Natural killer cell (primary cell): ENCODE data around the gene TMEM98. TPM values are rescaled to one million over a fixed set of nuclear protein-coding genes. Genes with fewer than 3 reads are reported as not detected.

Experiments used
- ATAC-seq, 3 donors: fragments of 150-1000 bp in 2 of 3; fragments of 200-7000 bp in 1 of 3; cut with Tn5 transposase; 1 replicate in 1 of 3; 2 replicates in 2 of 3; pipeline ENCODE4 v1.10.0; 2021; ENCODE audit warnings: mild to moderate bottlenecking in 2 of 3, moderate library complexity in 2 of 3
- DNase-seq, 2 donors: peaks; one replicate each; pipeline versions ENCODE4 v3.0.0 to v3.0.0-alpha.2; 2013 to 2021; ENCODE audit warnings: mixed read lengths in 1 of 2
- H3K27ac ChIP-seq: one replicate; pipeline ENCODE4 v1.5.1; 2013; ENCODE audit warnings: mild to moderate bottlenecking, low read length
- H3K27me3 ChIP-seq: one replicate; pipeline ENCODE4 v1.6.1; 2013; ENCODE audit warnings: low read length; ENCODE audit not compliant: control insufficient read depth, insufficient read depth
- H3K36me3 ChIP-seq: one replicate; pipeline ENCODE4 v1.6.1; 2013; ENCODE audit warnings: low read length; ENCODE audit not compliant: control insufficient read depth, insufficient read depth
- H3K4me1 ChIP-seq: one replicate; pipeline ENCODE4 v1.6.1; 2013; ENCODE audit warnings: low read length; ENCODE audit not compliant: control insufficient read depth, insufficient read depth
- H3K4me3 ChIP-seq: one replicate; pipeline ENCODE4 v1.5.1; 2013; ENCODE audit warnings: low read length
- H3K9me3 ChIP-seq: one replicate; pipeline ENCODE4 v1.6.1; 2013; ENCODE audit warnings: low read length; ENCODE audit not compliant: control insufficient read depth, insufficient read depth
- H3K27ac Mint-ChIP-seq, 2 donors: one replicate each; pipeline ENCODE4 v1.8.0; 2022; ENCODE audit warnings: mild to moderate bottlenecking in 2 of 2, mixed read lengths in 2 of 2, moderate library complexity in 1 of 2
- H3K27me3 Mint-ChIP-seq, 2 donors: one replicate each; pipeline ENCODE4 v1.8.0; 2022; ENCODE audit warnings: low read depth in 2 of 2, mixed read lengths in 2 of 2
- H3K36me3 Mint-ChIP-seq: one replicate; pipeline ENCODE4 v1.8.0; 2022; ENCODE audit warnings: mixed read lengths
- H3K4me1 Mint-ChIP-seq, 2 donors: one replicate each; pipeline ENCODE4 v1.8.0; 2022; ENCODE audit warnings: mixed read lengths in 2 of 2
- H3K4me3 Mint-ChIP-seq: one replicate; pipeline ENCODE4 v1.8.0; 2022; ENCODE audit warnings: mild to moderate bottlenecking, moderate library complexity, mixed read lengths
- H3K9me3 Mint-ChIP-seq, 2 donors: one replicate each; pipeline ENCODE4 v1.8.0; 2022; ENCODE audit warnings: mixed read lengths in 2 of 2
- CTCF ChIP-seq: fragments of 200-600 bp; IDR thresholded peaks from one replicate; pipeline ENCODE4 v1.8.0; 2022; ENCODE audit warnings: antibody characterized with exemption
- WGBS: methylation state at CpG from one replicate; pipeline ENCODE4 v1.1.7; 2013; ENCODE audit warnings: missing lambda C conversion rate; ENCODE audit not compliant: insufficient coverage; 5-methylcytosine and 5-hydroxymethylcytosine counted together
- intact Hi-C: fragments of 100-400 bp; cut with micrococcal nuclease; formaldehyde crosslinking; loops from one replicate; pipeline ENCODE4 v1.14.2; 2022
- total RNA-seq, 4 donors: library from RNA; stranded (reverse); fragments of 120-200 nt in 1 of 4; gene quantifications; one replicate each; pipeline versions ENCODE4 v1.2.3 to v1.2.4, GENCODE V29; 2013 to 2022

Gene TMEM98
- total RNA-seq, 3 donors from 2014 or later (not counting 1 experiment from before 2014, with no cell fraction given), result not detected

- Histone ChIP-seq H3K9me3 (peaks cover 3% of the 10 kb centered on the region), H3K36me3 (no peaks in the 10 kb centered on the region), H3K27ac (no peak overlapping the region), H3K4me3 (no peak overlapping the region), H3K27me3 (no peaks in the 10 kb centered on the region), H3K4me1 (no peaks in the 10 kb centered on the region)
- 54% methylated on average over 3 of the region's 3 CpGs for WGBS
- Mint-ChIP-seq H3K4me1 (no peaks in the 10 kb centered on the region), H3K36me3 (peaks cover 8% of the 10 kb centered on the region), H3K27ac (no peak overlapping the region), H3K9me3 (peaks cover 4 to 6% of the 10 kb centered on the region in 2 donors), H3K4me3 (no peak overlapping the region), H3K27me3 (peaks cover 3 to 14% of the 10 kb centered on the region in 2 donors)
- intact Hi-C loops, result loop anchor here (10.0 kb wide), 1 partner anchor 56 kb away; no protein-coding TSS in a partner anchor
- TF ChIP-seq CTCF, result no peak
- no peak for ATAC-seq
- DNase-seq, result no peak
Observed at GRCh38 chr17:32988481-32989101, 60.6 kb downstream of the TMEM98 start.

- Mint-ChIP-seq H3K27me3 (peaks cover 0 to 3% of the 10 kb centered on the region in 2 donors), H3K36me3 (peaks cover 8% of the 10 kb centered on the region), H3K4me3 (no peak overlapping the region), H3K4me1 (no peaks in the 10 kb centered on the region), H3K27ac (no peak overlapping the region), H3K9me3 (peaks cover 4 to 6% of the 10 kb centered on the region in 2 donors)
- H3K9me3 ChIP-seq, result peaks cover 3% of the 10 kb centered on the region
- DNase-seq, result no peak
- 81% methylated on average over 13 of the region's 13 CpGs for WGBS
- H3K4me1 ChIP-seq, result no peaks in the 10 kb centered on the region
- H3K4me3 ChIP-seq, result no peak overlapping the region
- no peaks in the 10 kb centered on the region for H3K36me3 ChIP-seq
- intact Hi-C loops, result no loop called here
- TF ChIP-seq CTCF, result no peak
- no peaks in the 10 kb centered on the region for H3K27me3 ChIP-seq
- no peak for ATAC-seq
- H3K27ac ChIP-seq, result no peak overlapping the region
Observed at GRCh38 chr17:32992321-32993033, 64.5 kb downstream of the TMEM98 start.

- Histone ChIP-seq H3K27ac (no peak overlapping the region), H3K36me3 (no peaks in the 10 kb centered on the region), H3K4me3 (no peak overlapping the region), H3K4me1 (peaks cover 6% of the 10 kb centered on the region), H3K9me3 (no peaks in the 10 kb centered on the region), H3K27me3 (no peaks in the 10 kb centered on the region)
- no peak for DNase-seq
- ATAC-seq, result no peak
- Mint-ChIP-seq H3K27me3 (peaks cover 4 to 8% of the 10 kb centered on the region in 2 donors), H3K4me1 (peaks cover 5% of the 10 kb centered on the region in 2 donors), H3K27ac (no peak overlapping the region), H3K9me3 (peaks cover 0 to 2% of the 10 kb centered on the region in 2 donors), H3K36me3 (no peaks in the 10 kb centered on the region), H3K4me3 (no peak overlapping the region)
- no peak for TF ChIP-seq CTCF
- 30% methylated on average over 7 of the region's 9 CpGs for WGBS
- intact Hi-C loops, result no loop called here
Observed at GRCh38 chr17:32993977-32994376, 66.0 kb downstream of the TMEM98 start.

Other genes starting within 250 kb of the TMEM98 start
- 10 to 100 TPM in 2 of 3 donors, 1 to 10 TPM in 1; 6.8 to 20.2 (median 10.5) TPM for gene MYO1D, start 51.0 kb upstream of the TMEM98 start, total RNA-seq
- gene SPACA3, start 63.7 kb downstream of the TMEM98 start, total RNA-seq, result not detected